ENCODE measurements around the gene B4GALNT3. TPM values are rescaled to one million over a fixed set of nuclear protein-coding genes. Genes with fewer than 3 reads are reported as not detected.

Gene B4GALNT3
- total and polyA plus RNA-seq, 2 of the 13 experiments (the other 11 are each of a cell fraction or from before 2014, with no cell fraction given): 3.2 to 4.4 TPM

- TF ChIP-seq, protein P1, sequence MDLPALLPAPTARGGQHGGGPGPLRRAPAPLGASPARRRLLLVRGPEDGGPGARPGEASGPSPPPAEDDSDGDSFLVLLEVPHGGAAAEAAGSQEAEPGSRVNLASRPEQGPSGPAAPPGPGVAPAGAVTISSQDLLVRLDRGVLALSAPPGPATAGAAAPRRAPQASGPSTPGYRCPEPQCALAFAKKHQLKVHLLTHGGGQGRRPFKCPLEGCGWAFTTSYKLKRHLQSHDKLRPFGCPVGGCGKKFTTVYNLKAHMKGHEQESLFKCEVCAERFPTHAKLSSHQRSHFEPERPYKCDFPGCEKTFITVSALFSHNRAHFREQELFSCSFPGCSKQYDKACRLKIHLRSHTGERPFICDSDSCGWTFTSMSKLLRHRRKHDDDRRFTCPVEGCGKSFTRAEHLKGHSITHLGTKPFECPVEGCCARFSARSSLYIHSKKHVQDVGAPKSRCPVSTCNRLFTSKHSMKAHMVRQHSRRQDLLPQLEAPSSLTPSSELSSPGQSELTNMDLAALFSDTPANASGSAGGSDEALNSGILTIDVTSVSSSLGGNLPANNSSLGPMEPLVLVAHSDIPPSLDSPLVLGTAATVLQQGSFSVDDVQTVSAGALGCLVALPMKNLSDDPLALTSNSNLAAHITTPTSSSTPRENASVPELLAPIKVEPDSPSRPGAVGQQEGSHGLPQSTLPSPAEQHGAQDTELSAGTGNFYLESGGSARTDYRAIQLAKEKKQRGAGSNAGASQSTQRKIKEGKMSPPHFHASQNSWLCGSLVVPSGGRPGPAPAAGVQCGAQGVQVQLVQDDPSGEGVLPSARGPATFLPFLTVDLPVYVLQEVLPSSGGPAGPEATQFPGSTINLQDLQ (CRISPR knock-in tag; IDR thresholded peaks at IDR 0.05): no peak
- TF ChIP-seq, protein P2, sequence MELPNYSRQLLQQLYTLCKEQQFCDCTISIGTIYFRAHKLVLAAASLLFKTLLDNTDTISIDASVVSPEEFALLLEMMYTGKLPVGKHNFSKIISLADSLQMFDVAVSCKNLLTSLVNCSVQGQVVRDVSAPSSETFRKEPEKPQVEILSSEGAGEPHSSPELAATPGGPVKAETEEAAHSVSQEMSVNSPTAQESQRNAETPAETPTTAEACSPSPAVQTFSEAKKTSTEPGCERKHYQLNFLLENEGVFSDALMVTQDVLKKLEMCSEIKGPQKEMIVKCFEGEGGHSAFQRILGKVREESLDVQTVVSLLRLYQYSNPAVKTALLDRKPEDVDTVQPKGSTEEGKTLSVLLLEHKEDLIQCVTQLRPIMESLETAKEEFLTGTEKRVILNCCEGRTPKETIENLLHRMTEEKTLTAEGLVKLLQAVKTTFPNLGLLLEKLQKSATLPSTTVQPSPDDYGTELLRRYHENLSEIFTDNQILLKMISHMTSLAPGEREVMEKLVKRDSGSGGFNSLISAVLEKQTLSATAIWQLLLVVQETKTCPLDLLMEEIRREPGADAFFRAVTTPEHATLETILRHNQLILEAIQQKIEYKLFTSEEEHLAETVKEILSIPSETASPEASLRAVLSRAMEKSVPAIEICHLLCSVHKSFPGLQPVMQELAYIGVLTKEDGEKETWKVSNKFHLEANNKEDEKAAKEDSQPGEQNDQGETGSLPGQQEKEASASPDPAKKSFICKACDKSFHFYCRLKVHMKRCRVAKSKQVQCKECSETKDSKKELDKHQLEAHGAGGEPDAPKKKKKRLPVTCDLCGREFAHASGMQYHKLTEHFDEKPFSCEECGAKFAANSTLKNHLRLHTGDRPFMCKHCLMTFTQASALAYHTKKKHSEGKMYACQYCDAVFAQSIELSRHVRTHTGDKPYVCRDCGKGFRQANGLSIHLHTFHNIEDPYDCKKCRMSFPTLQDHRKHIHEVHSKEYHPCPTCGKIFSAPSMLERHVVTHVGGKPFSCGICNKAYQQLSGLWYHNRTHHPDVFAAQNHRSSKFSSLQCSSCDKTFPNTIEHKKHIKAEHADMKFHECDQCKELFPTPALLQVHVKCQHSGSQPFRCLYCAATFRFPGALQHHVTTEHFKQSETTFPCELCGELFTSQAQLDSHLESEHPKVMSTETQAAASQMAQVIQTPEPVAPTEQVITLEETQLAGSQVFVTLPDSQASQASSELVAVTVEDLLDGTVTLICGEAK (IDR thresholded peaks at IDR 0.05): no peak
- TF ChIP-seq, protein P2 (CRISPR knock-in tag; IDR thresholded peaks at IDR 0.05): no peak
- TF ChIP-seq ZNF773 (CRISPR knock-in tag; IDR thresholded peaks at IDR 0.05; ENCODE audit: borderline replicate concordance) (no peak), CREM (IDR thresholded peaks at IDR 0.05) (no peak), CREM (CRISPR knock-in tag; IDR thresholded peaks at IDR 0.05) (no peak)
Observed at GRCh38 chr12:473863-474577, 14.3 kb downstream of the B4GALNT3 start (continued).
